HFFc6 (cell line): Measurements from ENCODE around the gene CDH23. TPM values are rescaled to one million over a fixed set of nuclear protein-coding genes. Genes with fewer than 3 reads are reported as not detected.

Experiments
- DNase-seq: peaks from one replicate; pipeline ENCODE4 v3.0.0-alpha.2; 2018
- H3K27ac Mint-ChIP-seq: 2 replicates; pipeline ENCODE4 v1.8.0; 2020; ENCODE audit warnings: mild to moderate bottlenecking, mixed read lengths
- H3K27me3 Mint-ChIP-seq: 2 replicates; pipeline ENCODE4 v1.8.0; 2021; ENCODE audit warnings: mild to moderate bottlenecking, moderate library complexity, mixed read lengths; ENCODE audit not compliant: insufficient read depth
- H3K36me3 Mint-ChIP-seq: 2 replicates; pipeline ENCODE4 v1.8.0; 2021; ENCODE audit warnings: low read depth, mixed read lengths
- H3K4me1 Mint-ChIP-seq: 2 replicates; pipeline ENCODE4 v1.8.0; 2020; ENCODE audit warnings: low read depth, mixed read lengths
- H3K4me3 Mint-ChIP-seq: 2 replicates; pipeline ENCODE4 v1.8.0; 2020; ENCODE audit warnings: mild to moderate bottlenecking, moderate library complexity, mixed read lengths
- H3K9me3 Mint-ChIP-seq: 2 replicates; pipeline ENCODE4 v1.8.0; 2020; ENCODE audit warnings: mild to moderate bottlenecking, mixed read lengths
- total RNA-seq, 6 experiments: library from RNA; stranded (reverse); fragmentation: NEBNext Ultra II Directional; extraction: Animal tissue kit (Norgen Biotek cat#: 25700); gene quantifications; 2 replicates in 1 of 6; 3 replicates in 5 of 6; pipeline ENCODE4 v1.2.3, GENCODE V29; 2021
- TF ChIP-seq, protein P1 (sequence below): fragments of 200-600 bp; sonication (generic); IDR thresholded peaks from 2 replicates; pipeline ENCODE4 v1.5.0; 2021; ENCODE audit warnings: antibody characterized with exemption, mild to moderate bottlenecking

Gene CDH23
- total RNA-seq, 6 experiments from 2014 or later = 0.02 to 0.11 (median 0.04) TPM; not detected in 2

DNA sequence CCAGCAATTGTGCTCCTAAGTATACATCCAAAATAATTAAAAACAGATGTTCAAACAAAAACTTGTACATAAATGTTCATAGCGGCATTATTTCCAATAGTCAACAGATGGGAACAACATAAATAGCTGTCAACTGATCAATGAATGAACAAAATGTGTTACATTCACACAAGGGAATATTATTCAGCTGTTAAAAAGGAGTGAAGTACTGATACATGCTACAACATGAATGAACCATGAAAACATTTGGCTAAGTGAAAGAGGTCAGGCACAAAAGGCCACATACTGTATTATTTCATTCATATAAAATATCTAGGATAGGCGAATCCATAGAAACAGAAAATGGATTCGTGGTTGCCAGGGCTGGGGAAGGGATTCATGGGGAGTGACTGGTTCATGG, 109.1 kb downstream of the CDH23 start:
- TF ChIP-seq, protein P1, sequence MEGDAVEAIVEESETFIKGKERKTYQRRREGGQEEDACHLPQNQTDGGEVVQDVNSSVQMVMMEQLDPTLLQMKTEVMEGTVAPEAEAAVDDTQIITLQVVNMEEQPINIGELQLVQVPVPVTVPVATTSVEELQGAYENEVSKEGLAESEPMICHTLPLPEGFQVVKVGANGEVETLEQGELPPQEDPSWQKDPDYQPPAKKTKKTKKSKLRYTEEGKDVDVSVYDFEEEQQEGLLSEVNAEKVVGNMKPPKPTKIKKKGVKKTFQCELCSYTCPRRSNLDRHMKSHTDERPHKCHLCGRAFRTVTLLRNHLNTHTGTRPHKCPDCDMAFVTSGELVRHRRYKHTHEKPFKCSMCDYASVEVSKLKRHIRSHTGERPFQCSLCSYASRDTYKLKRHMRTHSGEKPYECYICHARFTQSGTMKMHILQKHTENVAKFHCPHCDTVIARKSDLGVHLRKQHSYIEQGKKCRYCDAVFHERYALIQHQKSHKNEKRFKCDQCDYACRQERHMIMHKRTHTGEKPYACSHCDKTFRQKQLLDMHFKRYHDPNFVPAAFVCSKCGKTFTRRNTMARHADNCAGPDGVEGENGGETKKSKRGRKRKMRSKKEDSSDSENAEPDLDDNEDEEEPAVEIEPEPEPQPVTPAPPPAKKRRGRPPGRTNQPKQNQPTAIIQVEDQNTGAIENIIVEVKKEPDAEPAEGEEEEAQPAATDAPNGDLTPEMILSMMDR = no peak
- H3K4me1 Mint-ChIP-seq = no peaks in the 10 kb centered on the region
- H3K9me3 Mint-ChIP-seq = no peaks in the 10 kb centered on the region
- H3K27me3 Mint-ChIP-seq = peaks cover 40% of the 10 kb centered on the region
- no peaks in the 10 kb centered on the region for H3K36me3 Mint-ChIP-seq
- DNase-seq = no peak
- H3K27ac Mint-ChIP-seq = no peak overlapping the region
- no peak overlapping the region for H3K4me3 Mint-ChIP-seq

DNA sequence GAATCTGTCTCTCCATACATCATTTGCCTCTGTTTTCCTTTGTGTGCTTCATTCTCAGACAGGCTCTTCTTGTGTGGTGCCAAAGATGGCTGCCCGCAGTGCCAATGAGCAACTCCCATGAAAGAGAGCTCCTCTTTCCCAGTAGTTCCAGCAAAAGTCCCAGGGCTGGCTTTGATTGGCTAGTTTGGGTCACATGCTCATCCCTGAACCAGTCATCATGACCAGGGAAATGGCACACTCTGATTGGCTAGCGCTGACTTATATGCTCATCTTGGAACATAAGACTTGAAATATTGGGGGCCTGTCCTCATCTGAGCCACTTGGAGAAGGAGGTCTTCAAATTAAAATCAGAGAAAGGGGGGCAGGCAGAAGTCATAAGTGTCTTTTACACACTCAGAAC, 112.7 kb downstream of the CDH23 start:
- Mint-ChIP-seq H3K36me3 (no peaks in the 10 kb centered on the region), H3K4me1 (no peaks in the 10 kb centered on the region), H3K27me3 (peaks cover 32% of the 10 kb centered on the region), H3K9me3 (no peaks in the 10 kb centered on the region), H3K4me3 (no peak overlapping the region), H3K27ac (no peak overlapping the region)
- DNase-seq = no peak
- TF ChIP-seq, protein P1 = no peak

DNA sequence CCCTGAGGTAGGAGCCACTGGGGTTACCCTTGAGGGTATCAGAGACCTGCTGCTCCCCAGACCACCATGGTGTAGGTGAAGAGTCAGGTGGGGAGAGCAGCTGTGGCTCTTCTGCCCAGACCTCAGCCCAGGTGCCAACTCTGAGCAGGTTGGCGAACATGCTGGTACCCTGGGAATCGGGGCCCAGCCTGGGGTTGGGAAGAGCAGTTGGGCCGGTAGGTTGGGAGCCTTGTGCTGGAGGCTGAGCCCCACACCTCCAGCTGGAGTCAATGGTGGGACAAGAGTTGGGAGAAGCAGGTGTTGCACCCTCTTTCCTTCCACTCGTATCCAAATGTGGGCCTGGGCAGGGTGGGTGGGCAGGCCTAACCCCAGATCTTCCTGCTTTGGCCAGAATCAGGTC, 114.5 kb downstream of the CDH23 start:
- H3K27me3 Mint-ChIP-seq = peaks cover 30% of the 10 kb centered on the region
- TF ChIP-seq, protein P1 = no peak
- no peak overlapping the region for H3K27ac Mint-ChIP-seq
- DNase-seq = no peak
- H3K4me1 Mint-ChIP-seq = no peaks in the 10 kb centered on the region
- H3K4me3 Mint-ChIP-seq = no peak overlapping the region
- H3K9me3 Mint-ChIP-seq = no peaks in the 10 kb centered on the region
- H3K36me3 Mint-ChIP-seq = no peaks in the 10 kb centered on the region

DNA sequence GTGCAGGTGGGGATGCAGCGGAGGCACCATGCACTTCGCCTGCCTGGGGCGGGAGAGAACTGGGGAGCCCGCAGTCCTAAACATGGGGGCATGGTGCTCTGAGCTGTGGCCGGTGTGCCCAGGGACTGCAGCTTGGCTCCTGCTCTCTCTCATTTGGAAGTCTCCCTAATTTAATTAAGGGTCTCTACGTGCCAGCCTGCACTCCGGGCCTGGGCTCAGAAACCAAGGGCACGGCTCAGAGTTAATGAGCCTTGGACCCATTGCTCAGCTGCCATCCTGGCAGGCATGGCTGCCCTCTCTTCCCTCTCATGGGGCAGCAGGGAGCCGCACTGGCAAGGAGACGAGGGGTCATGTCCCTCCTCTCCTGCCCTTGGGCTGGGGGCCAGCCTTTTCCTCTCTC, 115.6 kb downstream of the CDH23 start:
- Mint-ChIP-seq H3K4me3 (no peak overlapping the region), H3K27me3 (peaks cover 28% of the 10 kb centered on the region), H3K4me1 (no peaks in the 10 kb centered on the region), H3K36me3 (no peaks in the 10 kb centered on the region), H3K9me3 (no peaks in the 10 kb centered on the region), H3K27ac (no peak overlapping the region)
- DNase-seq = no peak
- TF ChIP-seq, protein P1 = no peak

DNA sequence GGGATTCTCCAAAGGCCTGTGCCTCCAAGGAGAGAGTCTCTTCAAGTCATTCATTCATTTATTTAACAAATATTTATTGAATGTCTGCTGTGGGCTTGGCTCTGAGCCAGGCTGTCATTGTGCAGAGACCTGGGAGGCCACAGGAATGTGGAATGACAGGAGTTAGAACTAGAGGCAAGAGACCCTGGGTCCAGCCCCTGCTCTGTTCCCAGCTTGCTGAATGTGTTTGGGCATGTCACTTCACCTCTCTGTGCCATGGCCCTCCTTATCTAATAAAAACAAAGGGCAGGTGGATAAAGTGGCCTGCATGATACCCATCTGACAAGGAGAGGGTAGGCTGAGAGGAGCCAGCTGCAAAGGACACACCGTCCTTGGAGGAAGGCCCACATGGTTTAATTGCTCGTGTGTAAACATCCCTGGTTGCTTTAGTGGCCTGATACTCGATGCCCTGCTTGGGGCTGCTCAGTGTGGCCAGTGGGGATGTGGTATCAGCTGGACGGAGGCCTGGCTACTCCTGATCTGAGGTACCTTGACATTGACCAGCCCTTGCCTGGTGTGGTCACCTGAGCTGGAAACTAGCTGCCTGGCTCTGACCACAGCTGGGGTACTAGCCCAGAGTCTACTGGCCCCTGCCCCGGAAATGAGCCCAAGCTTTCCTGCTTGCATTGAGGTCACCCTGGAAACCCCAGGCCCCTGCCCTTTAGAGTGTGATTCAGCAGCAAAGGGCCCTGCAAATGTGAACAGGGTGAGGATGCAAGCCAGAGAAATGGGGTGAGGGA, 116.2 kb downstream of the CDH23 start:
- DNase-seq = no peak

More for the DNA sequence above, 116.2 kb downstream of the CDH23 start:
- TF ChIP-seq, protein P1 = no peak
- no peak overlapping the region for H3K4me3 Mint-ChIP-seq
- no peak overlapping the region for H3K27ac Mint-ChIP-seq
- peaks cover 28% of the 10 kb centered on the region for H3K27me3 Mint-ChIP-seq
- no peaks in the 10 kb centered on the region for H3K36me3 Mint-ChIP-seq
- H3K9me3 Mint-ChIP-seq = no peaks in the 10 kb centered on the region
- no peaks in the 10 kb centered on the region for H3K4me1 Mint-ChIP-seq
